PFSK-1 (cell line): ENCODE data around the gene TAC1.

Experiments used
- FOXP2 ChIP-seq: optimal IDR thresholded peaks from 2 replicates; pipeline ENCODE3; 2011; ENCODE audit warnings: borderline replicate concordance, control low read depth, inconsistent platforms; ENCODE audit not compliant: insufficient read depth; ENCODE audit errors: extremely low read length, extremely low read depth
- POLR2AphosphoS5 ChIP-seq: IDR thresholded peaks from 2 replicates; pipeline ENCODE4 v1.6.1; 2012; ENCODE audit warnings: low read depth, mild to moderate bottlenecking, control low read depth, low read length, moderate library complexity
- REST ChIP-seq, 2 experiments: IDR thresholded peaks; 2 replicates each; pipeline versions ENCODE4 v1.6.1 to v1.8.0; 2011 to 2012; ENCODE audit warnings: low read depth in 2 of 2, low read length in 2 of 2, control low read depth in 1 of 2, inconsistent platforms in 1 of 2, mild to moderate bottlenecking in 1 of 2, moderate library complexity in 1 of 2; ENCODE audit not compliant: insufficient read depth in 1 of 2
- SIN3A ChIP-seq: IDR thresholded peaks from 2 replicates; pipeline ENCODE4 v1.6.1; 2012; ENCODE audit warnings: mild to moderate bottlenecking, low read length, moderate library complexity, borderline replicate concordance; ENCODE audit not compliant: insufficient read depth
- TAF1 ChIP-seq: IDR thresholded peaks from 2 replicates; pipeline ENCODE4 v1.6.1; 2012; ENCODE audit warnings: low read length, control low read depth, borderline replicate concordance; ENCODE audit not compliant: insufficient read depth

TAC1 gene

GRCh38 chr7:97697396-97697795 is 34.5 kb upstream of the TAC1 start:
- TF ChIP-seq SIN3A = no peak
- no peak for TF ChIP-seq TAF1
- no peak for TF ChIP-seq FOXP2

GRCh38 chr7:97722386-97722785 is 9.5 kb upstream of the TAC1 start:
- TF ChIP-seq SIN3A (no peak), TAF1 (no peak), REST (IDR thresholded peaks at IDR 0.05; ENCODE audit: insufficient read depth in 1 of 2, low read depth in 2 of 2, low read length in 2 of 2) (no peak), FOXP2 (no peak), POLR2AphosphoS5 (no peak)

GRCh38 chr7:97732565-97733275 is 834 bp downstream of the TAC1 start:
- TF ChIP-seq TAF1 (no peak), SIN3A (no peak), REST (IDR thresholded peaks at IDR 0.05; ENCODE audit: insufficient read depth in 1 of 2, low read depth in 2 of 2, low read length in 2 of 2) (no peak), FOXP2 (no peak), POLR2AphosphoS5 (no peak)

- no peak for TF ChIP-seq SIN3A
- no peak for TF ChIP-seq POLR2AphosphoS5
- no peak for TF ChIP-seq REST (IDR thresholded peaks at IDR 0.05; ENCODE audit: insufficient read depth in 1 of 2, low read depth in 2 of 2, low read length in 2 of 2)
- no peak for TF ChIP-seq FOXP2
- no peak for TF ChIP-seq TAF1
These were observed 1.6 kb downstream of the TAC1 start for GRCh38 chr7:97733276-97734161.

GRCh38 chr7:97734255-97734654 is 2.4 kb downstream of the TAC1 start:
- TF ChIP-seq SIN3A (no peak), REST (IDR thresholded peaks at IDR 0.05; ENCODE audit: insufficient read depth in 1 of 2, low read depth in 2 of 2, low read length in 2 of 2) (no peak), FOXP2 (no peak), TAF1 (no peak), POLR2AphosphoS5 (no peak)
